ENCODE data around the gene ATXN1. TPM values are rescaled to one million over a fixed set of nuclear protein-coding genes. Genes with fewer than 3 reads are reported as not detected.

Gene ATXN1
- total and polyA plus RNA-seq, 2 of the 8 experiments (the other 6 are each of a cell fraction or from before 2014, with no cell fraction given): 1.6 to 4.0 TPM

DNA sequence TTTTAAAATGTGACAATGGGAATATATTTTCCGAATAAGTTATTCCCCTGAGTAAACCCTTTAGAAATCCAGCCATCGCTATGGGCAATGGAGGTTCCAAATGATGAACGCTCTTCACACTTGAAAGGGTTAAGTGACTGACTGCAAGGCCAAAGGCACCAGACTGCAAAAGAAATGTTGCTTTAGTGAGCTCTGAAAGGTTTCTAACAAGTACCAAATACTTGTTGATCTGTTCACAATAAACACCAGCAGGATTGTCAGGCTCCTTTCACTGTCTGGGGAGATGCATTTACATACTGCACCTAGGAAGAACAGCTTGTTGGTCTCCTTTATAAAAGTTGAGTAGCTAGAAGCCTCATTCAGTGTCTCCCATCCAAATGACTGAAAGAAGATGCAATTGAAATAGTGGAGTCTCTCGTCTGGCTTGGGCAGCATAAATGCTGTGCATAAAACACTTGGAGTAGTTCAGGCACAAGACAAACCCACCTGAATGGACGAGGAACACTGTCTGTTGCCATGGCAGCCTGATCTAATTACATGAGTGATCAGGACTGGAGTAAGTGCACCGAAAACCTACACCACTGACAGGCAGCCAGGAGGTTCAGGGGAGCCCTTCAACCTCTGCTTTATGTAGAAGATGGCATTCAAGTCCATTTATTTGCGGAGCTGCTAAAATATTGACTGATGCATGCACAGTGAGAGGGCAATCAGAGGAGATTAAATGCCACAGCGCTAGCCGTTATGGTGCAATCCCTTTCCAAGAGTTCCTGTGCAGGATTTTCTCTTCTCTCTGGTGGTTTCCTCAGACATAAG is 2.9 kb downstream of the ATXN1 start:
- ChIA-PET POLR2A (ENCODE audit: partially characterized antibody) (interaction anchor here (0.9 to 1.3 kb wide), 3 partner anchors 13 to 61 kb away, joined by 3 read pairs; no protein-coding TSS in a partner anchor), CTCF (ENCODE audit: partially characterized antibody) (interaction anchor here (0.7 to 2.3 kb wide), 11 partner anchors 10 to 441 kb away, joined by 3 to 10 read pairs (median 4); no protein-coding TSS in a partner anchor)
- H3K4ac ChIP-seq (replicated peaks; ENCODE audit: insufficient read length, low read depth, low read length): no peak overlapping the region
- no peak overlapping the region for H2BK120ac ChIP-seq (replicated peaks; ENCODE audit: low read depth, low read length)
- no peak overlapping the region for H3K56ac ChIP-seq (replicated peaks; ENCODE audit: insufficient read length, low read depth, low read length)
- peaks cover 8 to 22% (median 10%) of the 10 kb centered on the region in 4 experiments; a peak in 6 of 7 replicates for H3K4me1 ChIP-seq (replicated peaks in 1 of 4; ENCODE audit: control insufficient read depth in 3 of 4, insufficient read depth in 4 of 4, low read length in 3 of 4)
- no peak overlapping the region for H3K14ac ChIP-seq (ENCODE audit: insufficient read length)
- no peak for DNase-seq (ENCODE audit: low read depth in 1 of 2, low spot score in 2 of 2)
- H3K4me3 ChIP-seq (ENCODE audit: extremely low read depth in 1 of 4, insufficient read depth in 2 of 4, low read depth in 3 of 4, low read length in 4 of 4): peak overlapping the region; percentile 2 to 84 (median 67); a peak in 5 of 8 replicates
- FAIRE-seq: no peak
- H3K9me3 ChIP-seq (ENCODE audit: insufficient read depth in 2 of 2, low read depth in 1 of 2, low read length in 1 of 2): no peaks in the 10 kb centered on the region
- H4K91ac ChIP-seq (replicated peaks; ENCODE audit: insufficient read length, low read length): no peak overlapping the region
- no peak overlapping the region for H2BK12ac ChIP-seq (ENCODE audit: low read depth, low read length)
- H3K23me2 ChIP-seq (ENCODE audit: low read depth, low read length): peaks cover 15% of the 10 kb centered on the region
- H2AK5ac ChIP-seq (ENCODE audit: low read depth, low read length): no peak overlapping the region
- no peak overlapping the region for H3K9ac ChIP-seq (replicated peaks in 1 of 4; ENCODE audit: extremely low read depth in 1 of 4, low read depth in 3 of 4, low read length in 3 of 4)
- no peak overlapping the region for H3K18ac ChIP-seq (ENCODE audit: extremely low read depth, low read length)
- H2AFZ ChIP-seq (ENCODE audit: low read length): no peak overlapping the region
- H3K27ac ChIP-seq (ENCODE audit: low read depth, low read length): no peak overlapping the region
- no peaks in the 10 kb centered on the region for H4K20me1 ChIP-seq (replicated peaks in 1 of 2; ENCODE audit: control insufficient read depth in 1 of 2, insufficient read depth in 2 of 2, low read length in 2 of 2)
- peaks cover 1 to 24% (median 12%) of the 10 kb centered on the region in 4 experiments; a peak in 6 of 7 replicates for H3K27me3 ChIP-seq (replicated peaks in 1 of 4; ENCODE audit: control insufficient read depth in 3 of 4, extremely low read depth in 1 of 4, insufficient read depth in 3 of 4, low read length in 3 of 4)
- no peak overlapping the region for H3K23ac ChIP-seq (ENCODE audit: insufficient read length)
- no peak overlapping the region for H2BK5ac ChIP-seq (ENCODE audit: low read depth, low read length)
- H2BK20ac ChIP-seq (ENCODE audit: low read length): no peak overlapping the region
- H3K79me2 ChIP-seq (ENCODE audit: control insufficient read depth in 1 of 2, insufficient read depth in 2 of 2, low read length in 2 of 2): no peaks in the 10 kb centered on the region
- no peak overlapping the region for H4K8ac ChIP-seq (ENCODE audit: extremely low read depth, insufficient read depth, low read length)
- H3K79me1 ChIP-seq (ENCODE audit: low read depth, low read length): no peaks in the 10 kb centered on the region
- H3K4me2 ChIP-seq (ENCODE audit: insufficient read depth in 1 of 2, low read depth in 2 of 2, low read length in 2 of 2): peak overlapping the region; percentile 73 to 89
- 27% methylated on average over 9 of the region's 9 CpGs; no CpG with 5 or more reads in 1 of the 2 experiments for WGBS, 2 experiments (ENCODE audit: extremely low coverage in 1 of 2, insufficient coverage in 1 of 2, insufficient read length in 1 of 2, insufficient replicate concordance in 2 of 2, low coverage in 1 of 2, low lambda C conversion rate in 2 of 2, missing lambda C conversion rate in 1 of 2)
- no peaks in the 10 kb centered on the region for H3K36me3 ChIP-seq (ENCODE audit: control insufficient read depth in 2 of 4, insufficient read depth in 4 of 4, low read length in 3 of 4)
- no peak overlapping the region for H2BK15ac ChIP-seq (ENCODE audit: low read length)
- H4K5ac ChIP-seq (ENCODE audit: insufficient read length, low read depth, low read length): no peak overlapping the region
- TF ChIP-seq TAF7 (optimal IDR thresholded peaks at IDR 0.05; ENCODE audit: borderline replicate concordance, low read depth, low read length) (no peak), JUND (IDR thresholded peaks at IDR 0.05; ENCODE audit: low read length) (no peak), GTF2F1 (IDR thresholded peaks at IDR 0.05; ENCODE audit: borderline replicate concordance, low read depth, low read length) (no peak), SRF (IDR thresholded peaks at IDR 0.05; ENCODE audit: low read depth, low read length) (no peak), SIRT6 (IDR thresholded peaks at IDR 0.05; ENCODE audit: low read length) (no peak), BRCA1 (IDR thresholded peaks at IDR 0.05; ENCODE audit: low read depth, low read length) (no peak), RAD21 (IDR thresholded peaks at IDR 0.05 in 1 of 2, conservative IDR thresholded peaks at IDR 0.05 in 1 of 2; ENCODE audit: low read depth in 2 of 2, low read length in 2 of 2) (no peak), SP1 (IDR thresholded peaks at IDR 0.05; ENCODE audit: low read depth, low read length) (no peak), CHD2 (IDR thresholded peaks at IDR 0.05; ENCODE audit: low read length) (no peak)
- TF ChIP-seq, protein P1, sequence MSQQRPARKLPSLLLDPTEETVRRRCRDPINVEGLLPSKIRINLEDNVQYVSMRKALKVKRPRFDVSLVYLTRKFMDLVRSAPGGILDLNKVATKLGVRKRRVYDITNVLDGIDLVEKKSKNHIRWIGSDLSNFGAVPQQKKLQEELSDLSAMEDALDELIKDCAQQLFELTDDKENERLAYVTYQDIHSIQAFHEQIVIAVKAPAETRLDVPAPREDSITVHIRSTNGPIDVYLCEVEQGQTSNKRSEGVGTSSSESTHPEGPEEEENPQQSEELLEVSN (IDR thresholded peaks at IDR 0.05): no peak
